Heart left ventricle (tissue), 16 donors: ENCODE data around the gene SLC6A17. TPM values are rescaled to one million over a fixed set of nuclear protein-coding genes. Genes with fewer than 3 reads are reported as not detected.

Source experiments
- ATAC-seq, 4 donors: fragments of 200-7000 bp; cut with Tn5 transposase; one replicate each; pipeline ENCODE4 v1.9.1; 2020 to 2022; ENCODE audit warnings: moderate library complexity in 4 of 4, mild to moderate bottlenecking in 3 of 4, moderate number of reproducible peaks in 1 of 4
- DNase-seq, 5 donors: peaks; one replicate each; pipeline ENCODE4 v3.0.0-alpha.2; 2020
- H3K27ac ChIP-seq, 12 donors: fragments of 200-600 bp; sonication (generic) in 4 of 12; one replicate each; pipeline versions ENCODE4 v1.5.0 to v1.8.0; 2016 to 2022; ENCODE audit warnings: mild to moderate bottlenecking in 2 of 12
- H3K27me3 ChIP-seq, 9 donors: fragments of 200-600 bp; sonication (generic) in 2 of 9; one replicate each; pipeline versions ENCODE4 v1.5.1 to v1.8.0; 2016 to 2022; ENCODE audit warnings: mild to moderate bottlenecking in 3 of 9
- H3K36me3 ChIP-seq, 9 donors: fragments of 200-600 bp; sonication (generic) in 2 of 9; one replicate each; pipeline versions ENCODE4 v1.5.0 to v1.8.0; 2018 to 2022; ENCODE audit warnings: mild to moderate bottlenecking in 2 of 9
- H3K4me1 ChIP-seq, 12 donors: fragments of 200-600 bp; sonication (generic) in 4 of 12; one replicate each; pipeline versions ENCODE4 v1.5.0 to v1.8.0; 2016 to 2022; ENCODE audit warnings: mild to moderate bottlenecking in 3 of 12
- H3K4me3 ChIP-seq, 12 donors: fragments of 200-600 bp; sonication (generic) in 4 of 12; one replicate each; pipeline versions ENCODE4 v1.5.0 to v1.8.0; 2017 to 2022; ENCODE audit warnings: mild to moderate bottlenecking in 9 of 12, moderate library complexity in 4 of 12
- H3K9me3 ChIP-seq, 12 donors: fragments of 200-600 bp; sonication (generic) in 4 of 12; one replicate each; pipeline versions ENCODE4 v1.5.0 to v1.8.0; 2016 to 2022; ENCODE audit warnings: mild to moderate bottlenecking in 1 of 12
- POLR2A ChIP-seq, 2 donors: fragments of 450-650 bp; IDR thresholded peaks; one replicate each; pipeline ENCODE4 v1.6.1; 2017; ENCODE audit warnings: antibody characterized with exemption in 2 of 2, mild to moderate bottlenecking in 2 of 2, moderate library complexity in 2 of 2
- WGBS, 4 donors: extraction: QIAGEN DNeasy Blood & Tissue Kit in 2 of 4; methylation state at CpG; one replicate each; pipeline versions ENCODE4 v1.1.5 to v1.1.7; 2013 to 2018; 5-methylcytosine and 5-hydroxymethylcytosine counted together
- intact Hi-C, 10 donors: fragments of 100-400 bp; cut with DNase I; formaldehyde crosslinking; loops; one replicate each; pipeline versions ENCODE4 v1.11.1 to v1.14.2; 2022
- polyA plus RNA-seq, 2 donors: library from polyadenylated mRNA; stranded (reverse); fragments of 200-250 nt; gene quantifications; one replicate each; pipeline ENCODE4 v1.2.3, GENCODE V29; 2013
- total RNA-seq, 9 donors: library from RNA; depleted of rRNA in 2 of 9; stranded (reverse); fragments of >200 nt in 2 of 9; fragmentation: NEBNext Ultra II Directional in 3 of 9; extraction: Animal tissue kit (Norgen Biotek cat#: 25700) in 3 of 9; gene quantifications; one replicate each; pipeline versions ENCODE4 v1.1.0 to v1.2.4, GENCODE V29; 2016 to 2023
- TF ChIP-seq, protein P1 (sequence below), 12 donors: fragments of 200-600 bp; sonication (generic) in 4 of 12; IDR thresholded peaks; one replicate each; pipeline versions ENCODE4 v1.5.0 to v1.8.0; 2018 to 2022; ENCODE audit warnings: antibody characterized with exemption in 12 of 12, mild to moderate bottlenecking in 5 of 12
- donor health status: ischemic (EF 13 %, LVEDD 7.1; RV severe dilation, severe dysfunction).
- donor health status: healthy with polysubstance abuse.
- donor health status: DM: no; HTN: yes; CAD: no.
- donor health status: DM: no; HTN: no; CAD: no.
- donor health status: ischemic (EF 25% LVEDD 6.9; RV normal size, moderate dysfunction).
- donor health status: ischemic (EF 25% LVEDD 5.7; RV mildly dilated, moderate dysfunction).
- donor health status: healthy.
- donor health status: DM: yes; HTN: yes; CAD: no.
- donor health status: ischemic (EF 35%, LVEDD 5.7; RV mildly dilated, moderate dysfunction).
- donor health status: nonischemic (EF 11% LVEDD 7.7; RV severe dilation, severe dysfunction).
- donor health status: DM: yes; HTN: yes; CAD: no.
- donor health status: PGD.
- donor health status: ischemic (EF 29% LVEDD 5.4; RV normal size, mild dysfunction).
- donor health status: nonischemic (EF 23%, LVEDD 6.1; RV moderate dilation, normal function).

Gene SLC6A17
- total and polyA plus RNA-seq, 11 donors = 0.07 to 0.50 (median 0.24) TPM; not detected in 3

DNA sequence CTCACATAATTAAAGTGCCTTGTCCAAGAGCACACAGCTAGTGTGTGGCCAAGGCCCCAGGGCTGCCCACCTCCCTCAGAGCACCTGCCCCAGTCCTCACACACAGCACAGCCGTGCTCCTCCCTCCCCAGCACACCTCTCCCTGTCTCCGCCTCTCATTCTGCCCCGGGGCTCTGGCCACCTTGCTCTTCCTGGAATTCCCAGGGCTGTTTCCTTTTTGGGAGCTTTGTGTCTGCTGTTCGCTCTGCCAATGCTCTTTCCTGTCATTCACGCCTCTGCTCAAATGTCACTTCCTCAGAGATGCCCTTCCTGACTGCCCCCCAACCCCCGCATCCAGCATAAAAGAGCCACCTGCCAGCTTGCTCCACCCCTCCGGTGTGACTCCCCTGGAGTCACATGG, 13.3 kb downstream of the SLC6A17 start:
- no peak for DNase-seq
- Histone ChIP-seq H3K27me3 (peaks cover 0 to 3% (median 0%) of the 10 kb centered on the region in 9 donors), H3K4me3 (no peak overlapping the region), H3K27ac (no peak overlapping the region), H3K9me3 (no peaks in the 10 kb centered on the region), H3K36me3 (no peaks in the 10 kb centered on the region), H3K4me1 (peaks cover 0 to 4% (median 0%) of the 10 kb centered on the region in 12 donors)
- 37 to 51% (median 41%) methylated on average over 7 of the region's 7 CpGs for WGBS, 4 donors
- no peak for TF ChIP-seq POLR2A (IDR thresholded peaks at IDR 0.05)
- TF ChIP-seq, protein P1, sequence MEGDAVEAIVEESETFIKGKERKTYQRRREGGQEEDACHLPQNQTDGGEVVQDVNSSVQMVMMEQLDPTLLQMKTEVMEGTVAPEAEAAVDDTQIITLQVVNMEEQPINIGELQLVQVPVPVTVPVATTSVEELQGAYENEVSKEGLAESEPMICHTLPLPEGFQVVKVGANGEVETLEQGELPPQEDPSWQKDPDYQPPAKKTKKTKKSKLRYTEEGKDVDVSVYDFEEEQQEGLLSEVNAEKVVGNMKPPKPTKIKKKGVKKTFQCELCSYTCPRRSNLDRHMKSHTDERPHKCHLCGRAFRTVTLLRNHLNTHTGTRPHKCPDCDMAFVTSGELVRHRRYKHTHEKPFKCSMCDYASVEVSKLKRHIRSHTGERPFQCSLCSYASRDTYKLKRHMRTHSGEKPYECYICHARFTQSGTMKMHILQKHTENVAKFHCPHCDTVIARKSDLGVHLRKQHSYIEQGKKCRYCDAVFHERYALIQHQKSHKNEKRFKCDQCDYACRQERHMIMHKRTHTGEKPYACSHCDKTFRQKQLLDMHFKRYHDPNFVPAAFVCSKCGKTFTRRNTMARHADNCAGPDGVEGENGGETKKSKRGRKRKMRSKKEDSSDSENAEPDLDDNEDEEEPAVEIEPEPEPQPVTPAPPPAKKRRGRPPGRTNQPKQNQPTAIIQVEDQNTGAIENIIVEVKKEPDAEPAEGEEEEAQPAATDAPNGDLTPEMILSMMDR (IDR thresholded peaks at IDR 0.05) = no peak
- ATAC-seq = no peak
- intact Hi-C loops = no loop called here

DNA sequence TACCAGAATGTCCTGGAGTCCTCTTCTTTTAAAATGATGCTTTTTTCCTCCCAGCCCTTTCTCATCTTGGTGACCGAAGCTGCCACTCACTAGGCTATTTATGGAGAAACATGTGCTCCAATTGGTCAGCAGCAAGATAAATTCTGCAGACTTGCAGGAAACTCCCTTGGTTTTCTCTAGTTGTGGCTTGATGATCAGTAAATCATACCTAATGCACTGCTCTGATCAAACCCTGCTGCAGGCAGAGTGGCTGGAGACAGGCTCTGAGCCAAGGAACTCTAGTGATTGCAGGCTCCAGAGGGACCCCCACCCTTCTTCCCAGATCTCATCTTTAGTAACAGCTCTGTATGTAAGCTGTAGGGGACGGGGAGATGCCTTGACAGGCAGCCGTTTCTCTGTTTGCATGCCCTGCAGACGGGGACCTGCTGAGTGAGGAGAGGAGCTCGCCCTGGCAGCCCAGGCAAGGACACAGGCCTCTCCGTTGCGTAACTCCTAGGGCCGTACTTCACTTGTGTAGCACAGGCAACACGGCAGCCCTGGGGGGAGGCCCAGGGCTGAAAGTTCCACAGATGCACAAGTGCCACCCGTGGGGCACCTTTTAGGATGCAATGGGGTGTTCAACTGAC, 14.5 kb downstream of the SLC6A17 start:
- Histone ChIP-seq H3K9me3 (no peaks in the 10 kb centered on the region), H3K27me3 (peaks cover 0 to 3% (median 0%) of the 10 kb centered on the region in 9 donors), H3K4me1 (peaks cover 0 to 4% (median 0%) of the 10 kb centered on the region in 12 donors), H3K27ac (no peak overlapping the region), H3K4me3 (no peak overlapping the region), H3K36me3 (no peaks in the 10 kb centered on the region)
- intact Hi-C loops = no loop called here
- WGBS, 4 donors = 52 to 65% (median 64%) methylated on average over 10 of the region's 10 CpGs
- TF ChIP-seq, protein P1 (IDR thresholded peaks at IDR 0.05) = no peak
- TF ChIP-seq POLR2A (IDR thresholded peaks at IDR 0.05) = no peak
- ATAC-seq = peak in 3 of 4 donors; percentile 50 to 79 (median 76)
- peak in 2 of 5 donors; percentile 41 to 47 for DNase-seq

DNA sequence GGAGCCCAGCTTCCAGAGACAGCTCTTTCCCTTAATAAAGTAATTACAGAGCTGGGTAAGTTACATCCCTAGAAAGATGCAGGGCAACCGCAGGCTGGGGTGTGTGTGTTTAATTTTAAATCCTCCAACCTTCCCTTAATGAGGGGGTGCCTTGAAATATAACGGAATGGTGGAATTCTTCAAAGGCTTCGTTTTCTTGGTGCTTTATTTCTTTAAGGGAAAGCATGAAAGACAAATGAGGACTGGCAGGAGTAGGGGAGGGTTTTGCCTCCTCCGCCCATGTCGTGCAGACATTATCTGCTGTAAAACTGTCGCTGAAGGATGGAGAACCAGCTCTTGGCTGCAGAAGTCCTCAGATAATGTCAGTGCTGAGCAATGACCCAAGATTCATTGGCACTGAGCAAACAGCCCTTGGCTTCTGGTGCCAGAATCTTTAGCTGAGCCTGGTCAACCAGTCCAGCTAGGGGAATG, 15.5 kb downstream of the SLC6A17 start:
- ATAC-seq (peak in 2 of 4 donors; percentile 29 to 52), DNase-seq (no peak)
- Histone ChIP-seq H3K9me3 (no peaks in the 10 kb centered on the region), H3K4me1 (peaks cover 0 to 4% (median 0%) of the 10 kb centered on the region in 12 donors), H3K4me3 (no peak overlapping the region), H3K27me3 (no peaks in the 10 kb centered on the region), H3K27ac (no peak overlapping the region), H3K36me3 (no peaks in the 10 kb centered on the region)
- TF ChIP-seq POLR2A (IDR thresholded peaks at IDR 0.05) = no peak
- TF ChIP-seq, protein P1 (IDR thresholded peaks at IDR 0.05) = no peak
- WGBS, 4 donors = 59 to 72% (median 64%) methylated on average over 6 of the region's 6 CpGs
- intact Hi-C loops = no loop called here

DNA sequence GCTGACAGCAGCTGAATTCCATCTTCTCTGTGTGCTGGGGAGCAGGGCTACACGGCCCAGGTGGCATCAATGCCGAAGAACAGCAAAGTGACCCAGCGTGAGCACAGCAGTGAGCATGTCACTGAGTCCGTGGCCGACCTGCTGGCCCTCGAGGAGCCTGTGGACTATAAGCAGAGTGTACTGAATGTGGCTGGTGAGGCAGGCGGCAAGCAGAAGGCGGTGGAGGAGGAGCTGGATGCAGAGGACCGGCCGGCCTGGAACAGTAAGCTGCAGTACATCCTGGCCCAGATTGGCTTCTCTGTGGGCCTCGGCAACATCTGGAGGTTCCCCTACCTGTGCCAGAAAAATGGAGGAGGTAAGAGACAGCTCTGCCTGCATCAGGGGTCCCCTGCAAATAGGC, 16.6 kb downstream of the SLC6A17 start:
- TF ChIP-seq, protein P1 (IDR thresholded peaks at IDR 0.05) = no peak
- no peak for TF ChIP-seq POLR2A (IDR thresholded peaks at IDR 0.05)
- Histone ChIP-seq H3K4me1 (peaks cover 0 to 4% (median 0%) of the 10 kb centered on the region in 12 donors), H3K27ac (no peak overlapping the region), H3K4me3 (no peak overlapping the region), H3K9me3 (no peaks in the 10 kb centered on the region), H3K27me3 (no peaks in the 10 kb centered on the region), H3K36me3 (no peaks in the 10 kb centered on the region)
- intact Hi-C loops = no loop called here
- ATAC-seq = no peak
- 87 to 93% (median 90%) methylated on average over 7 to 11 of the region's 11 CpGs for WGBS, 4 donors
- DNase-seq = no peak
